Adrenal gland (tissue), 5 donors: Measurements from ENCODE around the gene AK5.

Source experiments
- CTCF ChIP-seq, 6 experiments: fragments of 450-650 bp in 4 of 6; fragments of 200-600 bp in 2 of 6; sonication (generic) in 1 of 6; IDR thresholded peaks; 1 replicate in 5 of 6; 2 replicates in 1 of 6; pipeline versions ENCODE4 v1.5.1 to v1.8.0; 2016 to 2021; ENCODE audit warnings: antibody characterized with exemption in 6 of 6, mild to moderate bottlenecking in 2 of 6, moderate library complexity in 1 of 6
- POLR2A ChIP-seq, 2 donors: fragments of 450-650 bp; IDR thresholded peaks; one replicate each; pipeline ENCODE4 v1.6.1; 2017; ENCODE audit warnings: antibody characterized with exemption in 2 of 2, mild to moderate bottlenecking in 2 of 2, moderate library complexity in 1 of 2
- donor health status: DM: no; HTN: no; CAD: no.

DNA sequence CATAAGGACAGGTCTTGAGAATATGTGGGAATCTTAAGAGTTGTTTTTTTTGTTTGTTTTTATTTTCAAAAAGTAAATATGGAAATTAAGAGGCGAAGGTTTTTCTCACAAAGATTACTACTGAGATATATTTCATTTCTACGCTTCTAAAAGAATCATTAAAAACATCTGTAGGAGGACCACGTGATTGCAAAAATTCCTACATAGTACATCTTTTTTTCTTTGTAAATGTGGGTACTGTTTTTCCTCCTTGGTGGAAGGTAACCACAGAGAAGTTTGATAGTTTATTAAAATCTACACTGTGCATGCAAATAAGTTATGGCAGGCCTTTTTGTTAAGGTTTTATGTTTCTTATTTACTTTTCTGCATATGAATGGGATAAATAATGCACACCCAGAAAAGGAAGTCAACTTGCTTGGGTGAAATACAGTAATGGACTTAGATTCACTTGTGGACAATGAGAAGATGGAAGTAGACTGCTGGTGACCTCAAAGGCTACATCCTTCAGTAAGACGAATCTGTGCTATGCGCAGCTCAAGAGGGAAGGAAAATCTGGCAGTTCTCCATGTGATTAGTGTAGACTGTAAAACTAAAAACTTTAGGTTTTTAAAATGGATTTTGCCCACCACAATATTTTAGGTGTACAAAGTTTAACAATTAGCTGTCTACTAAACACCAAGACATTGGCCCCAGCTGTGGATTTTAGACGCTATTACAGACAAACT is 2.0 kb downstream of the AK5 start:
- TF ChIP-seq CTCF (IDR thresholded peaks at IDR 0.05) (no peak), POLR2A (IDR thresholded peaks at IDR 0.05) (no peak)
